Immature natural killer cell (primary cell): ENCODE data around the gene RBP5. TPM values are rescaled to one million over a fixed set of nuclear protein-coding genes. Genes with fewer than 3 reads are reported as not detected.
A peak's percentile ranks its signal among the peaks of the same experiment; 100 is the strongest.

Experiments used
- DNase-seq, 3 donors: peaks; one replicate each; pipeline ENCODE4 v3.0.0; 2022; ENCODE audit warnings: mixed read lengths in 1 of 3
- H3K27ac Mint-ChIP-seq, 6 donors: one replicate each; pipeline ENCODE4 v1.8.0; 2020; ENCODE audit warnings: mixed read lengths in 6 of 6, mild to moderate bottlenecking in 5 of 6, inconsistent platforms in 4 of 6, moderate library complexity in 3 of 6
- H3K27me3 Mint-ChIP-seq, 3 donors: one replicate each; pipeline ENCODE4 v1.8.0; 2020 to 2021; ENCODE audit warnings: low read depth in 3 of 3, mild to moderate bottlenecking in 3 of 3, mixed read lengths in 3 of 3, moderate library complexity in 3 of 3, inconsistent platforms in 1 of 3
- H3K36me3 Mint-ChIP-seq, 3 donors: one replicate each; pipeline ENCODE4 v1.8.0; 2020; ENCODE audit warnings: mixed read lengths in 3 of 3, inconsistent platforms in 2 of 3, mild to moderate bottlenecking in 2 of 3
- H3K4me1 Mint-ChIP-seq, 2 donors: one replicate each; pipeline ENCODE4 v1.8.0; 2020; ENCODE audit warnings: inconsistent platforms in 2 of 2, mild to moderate bottlenecking in 2 of 2, mixed read lengths in 2 of 2, moderate library complexity in 1 of 2
- H3K4me3 Mint-ChIP-seq, 5 donors: one replicate each; pipeline ENCODE4 v1.8.0; 2020; ENCODE audit warnings: mild to moderate bottlenecking in 5 of 5, mixed read lengths in 5 of 5, inconsistent platforms in 3 of 5, moderate library complexity in 3 of 5
- H3K9me3 Mint-ChIP-seq, 6 donors: one replicate each; pipeline ENCODE4 v1.8.0; 2020; ENCODE audit warnings: mild to moderate bottlenecking in 6 of 6, mixed read lengths in 6 of 6, inconsistent platforms in 4 of 6, moderate library complexity in 3 of 6
- polyA plus RNA-seq, 3 donors: library from polyadenylated mRNA; unstranded; fragments of 300-500 nt; fragmentation: Illumina TruSeq; gene quantifications; one replicate each; pipeline ENCODE4 v1.2.3, GENCODE V29; 2021

RBP5 gene
- polyA plus RNA-seq, 3 donors from 2014 or later = not detected

GRCh38 chr12:7142056-7142644 is 13.5 kb upstream of the RBP5 start:
- peaks cover 0 to 3% of the 10 kb centered on the region in 2 donors for H3K4me1 Mint-ChIP-seq
- peaks cover 0 to 5% (median 0%) of the 10 kb centered on the region in 3 donors for H3K27me3 Mint-ChIP-seq
- no peak overlapping the region for H3K4me3 Mint-ChIP-seq
- peaks cover 43 to 57% (median 49%) of the 10 kb centered on the region in 3 donors for H3K36me3 Mint-ChIP-seq
- peak overlapping the region in 1 of 6 donors; percentile 40 for H3K27ac Mint-ChIP-seq
- peak; percentile 26 to 36 (median 28) for DNase-seq
- H3K9me3 Mint-ChIP-seq = no peaks in the 10 kb centered on the region

- Mint-ChIP-seq H3K27ac (peak overlapping the region in 1 of 6 donors; percentile 40), H3K4me1 (peaks cover 0 to 3% of the 10 kb centered on the region in 2 donors), H3K36me3 (peaks cover 41 to 61% (median 51%) of the 10 kb centered on the region in 3 donors), H3K9me3 (no peaks in the 10 kb centered on the region), H3K27me3 (peaks cover 0 to 7% (median 0%) of the 10 kb centered on the region in 3 donors), H3K4me3 (no peak overlapping the region)
- no peak for DNase-seq
Measured at GRCh38 chr12:7141351-7142005, 12.8 kb upstream of the RBP5 start.

- DNase-seq = no peak
- Mint-ChIP-seq H3K9me3 (no peaks in the 10 kb centered on the region), H3K27me3 (peaks cover 0 to 5% (median 2%) of the 10 kb centered on the region in 3 donors), H3K4me1 (peaks cover 0 to 5% of the 10 kb centered on the region in 2 donors), H3K4me3 (no peak overlapping the region), H3K36me3 (peaks cover 35 to 66% (median 44%) of the 10 kb centered on the region in 3 donors), H3K27ac (peak overlapping the region in 2 of 6 donors; percentile 37 to 48)
Measured at GRCh38 chr12:7139200-7139599, 10.5 kb upstream of the RBP5 start.

GRCh38 chr12:7137908-7138307 is 9.2 kb upstream of the RBP5 start:
- no peak for DNase-seq
- Mint-ChIP-seq H3K4me3 (no peak overlapping the region), H3K27me3 (peaks cover 0 to 5% (median 2%) of the 10 kb centered on the region in 3 donors), H3K4me1 (peaks cover 0 to 5% of the 10 kb centered on the region in 2 donors), H3K36me3 (peaks cover 35 to 63% (median 44%) of the 10 kb centered on the region in 3 donors), H3K27ac (peak overlapping the region in 4 of 6 donors; percentile 2 to 69 (median 10)), H3K9me3 (no peaks in the 10 kb centered on the region)

- Mint-ChIP-seq H3K27ac (peak overlapping the region in 1 of 6 donors; percentile 32), H3K4me3 (no peak overlapping the region), H3K4me1 (peaks cover 11 to 17% of the 10 kb centered on the region in 2 donors), H3K36me3 (peaks cover 24 to 52% (median 36%) of the 10 kb centered on the region in 3 donors), H3K9me3 (no peaks in the 10 kb centered on the region), H3K27me3 (peaks cover 0 to 3% (median 2%) of the 10 kb centered on the region in 3 donors)
- DNase-seq = no peak
Measured at GRCh38 chr12:7136676-7137075, 8.0 kb upstream of the RBP5 start.

- no peaks in the 10 kb centered on the region for H3K9me3 Mint-ChIP-seq
- no peak overlapping the region for H3K4me3 Mint-ChIP-seq
- no peak for DNase-seq
- H3K36me3 Mint-ChIP-seq = peaks cover 20 to 49% (median 32%) of the 10 kb centered on the region in 3 donors
- H3K27ac Mint-ChIP-seq = no peak overlapping the region
- peaks cover 17 to 23% of the 10 kb centered on the region in 2 donors for H3K4me1 Mint-ChIP-seq
- H3K27me3 Mint-ChIP-seq = peaks cover 0 to 3% (median 2%) of the 10 kb centered on the region in 3 donors
Measured at GRCh38 chr12:7136071-7136470, 7.4 kb upstream of the RBP5 start.

- peaks cover 14 to 42% (median 26%) of the 10 kb centered on the region in 3 donors for H3K36me3 Mint-ChIP-seq
- H3K27ac Mint-ChIP-seq = peak overlapping the region in 3 of 6 donors; percentile 32 to 73 (median 60)
- no peak for DNase-seq
- peaks cover 0 to 8% (median 2%) of the 10 kb centered on the region in 3 donors for H3K27me3 Mint-ChIP-seq
- H3K9me3 Mint-ChIP-seq = no peaks in the 10 kb centered on the region
- H3K4me1 Mint-ChIP-seq = peaks cover 26 to 27% of the 10 kb centered on the region in 2 donors
- H3K4me3 Mint-ChIP-seq = no peak overlapping the region
Measured at GRCh38 chr12:7134396-7135166, 5.9 kb upstream of the RBP5 start.

- peak overlapping the region; percentile 90 to 99 (median 96) for H3K27ac Mint-ChIP-seq
- no peaks in the 10 kb centered on the region for H3K9me3 Mint-ChIP-seq
- H3K4me1 Mint-ChIP-seq = peaks cover 34 to 43% of the 10 kb centered on the region in 2 donors
- DNase-seq = peak; percentile 39 to 41 (median 40)
- H3K27me3 Mint-ChIP-seq = peaks cover 0 to 5% (median 3%) of the 10 kb centered on the region in 3 donors
- peaks cover 3 to 21% (median 4%) of the 10 kb centered on the region in 3 donors for H3K36me3 Mint-ChIP-seq
- H3K4me3 Mint-ChIP-seq = peak overlapping the region; percentile 95 to 99 (median 98)
Measured at GRCh38 chr12:7131502-7131866, 2.8 kb upstream of the RBP5 start.

GRCh38 chr12:7130701-7131501 is 2.2 kb upstream of the RBP5 start:
- peaks cover 0 to 5% (median 3%) of the 10 kb centered on the region in 3 donors for H3K27me3 Mint-ChIP-seq
- no peaks in the 10 kb centered on the region for H3K9me3 Mint-ChIP-seq
- peak overlapping the region; percentile 95 to 99 (median 98) for H3K4me3 Mint-ChIP-seq
- peak; percentile 66 to 70 (median 66) for DNase-seq
- H3K4me1 Mint-ChIP-seq = peaks cover 34 to 43% of the 10 kb centered on the region in 2 donors
- H3K36me3 Mint-ChIP-seq = peaks cover 3 to 17% (median 4%) of the 10 kb centered on the region in 3 donors
- H3K27ac Mint-ChIP-seq = peak overlapping the region; percentile 90 to 99 (median 96)

- Mint-ChIP-seq H3K9me3 (no peaks in the 10 kb centered on the region), H3K4me3 (peak within 1 kb of the TSS; percentile 95 to 99 (median 98)), H3K4me1 (peaks cover 34 to 43% of the 10 kb centered on the region in 2 donors), H3K27me3 (peaks cover 0 to 5% (median 3%) of the 10 kb centered on the region in 3 donors), H3K36me3 (peaks cover 0 to 12% (median 3%) of the 10 kb centered on the region in 3 donors), H3K27ac (peak within 1 kb of the TSS; percentile 90 to 99 (median 96))
- DNase-seq = peak; percentile 84 to 88 (median 86)
Measured at GRCh38 chr12:7129872-7130691, 1.4 kb upstream of the RBP5 start, which contains the start of gene CLSTN3. CLSTN3 (plus strand) TSS chr12:7130371; CDS start chr12:7130649, 278 bp downstream.

- peak overlapping the region; percentile 90 to 99 (median 96) for H3K27ac Mint-ChIP-seq
- peaks cover 0 to 6% (median 3%) of the 10 kb centered on the region in 3 donors for H3K36me3 Mint-ChIP-seq
- H3K4me1 Mint-ChIP-seq = peaks cover 32 to 43% of the 10 kb centered on the region in 2 donors
- H3K9me3 Mint-ChIP-seq = no peaks in the 10 kb centered on the region
- no peak for DNase-seq
- peak overlapping the region; percentile 95 to 99 (median 98) for H3K4me3 Mint-ChIP-seq
- H3K27me3 Mint-ChIP-seq = peaks cover 0 to 5% (median 2%) of the 10 kb centered on the region in 3 donors
Measured at GRCh38 chr12:7129287-7129871, 690 bp upstream of the RBP5 start.
